ENCODE results near the gene AJM1.

Gene AJM1

GRCh38 chr9:136808075-136808805 is 34.0 kb upstream of the AJM1 start:
- peak; percentile 41 for DNase-seq

- DNase-seq, result peak; percentile 52
Observed at GRCh38 chr9:136808806-136809158, 33.5 kb upstream of the AJM1 start.

GRCh38 chr9:136814725-136815421 is 27.4 kb upstream of the AJM1 start:
- no peak for DNase-seq

- DNase-seq, result no peak
Observed at GRCh38 chr9:136815422-136815782, 26.9 kb upstream of the AJM1 start.

- no peak for DNase-seq
Observed at GRCh38 chr9:136820971-136821825, 21.1 kb upstream of the AJM1 start.

- no peak for DNase-seq
Observed at GRCh38 chr9:136821826-136822544, 20.3 kb upstream of the AJM1 start.

- DNase-seq, result no peak
Observed at GRCh38 chr9:136823136-136824046, 18.9 kb upstream of the AJM1 start.

- no peak for DNase-seq
Observed at GRCh38 chr9:136824496-136825225, 17.6 kb upstream of the AJM1 start.

GRCh38 chr9:136825295-136826187 is 16.7 kb upstream of the AJM1 start:
- no peak for DNase-seq

GRCh38 chr9:136826188-136826541 is 16.1 kb upstream of the AJM1 start:
- no peak for DNase-seq

GRCh38 chr9:136826703-136827582 is 15.3 kb upstream of the AJM1 start:
- no peak for DNase-seq

GRCh38 chr9:136827794-136828473 is 14.3 kb upstream of the AJM1 start:
- DNase-seq, result no peak

GRCh38 chr9:136828474-136829140 is 13.7 kb upstream of the AJM1 start:
- no peak for DNase-seq

- DNase-seq, result no peak
Observed at GRCh38 chr9:136829412-136829811, 12.9 kb upstream of the AJM1 start.

GRCh38 chr9:136829981-136830885 is 12.0 kb upstream of the AJM1 start:
- DNase-seq, result no peak

- no peak for DNase-seq
Observed at GRCh38 chr9:136831002-136831719, 11.1 kb upstream of the AJM1 start.
